SK-N-MC (cell line): ENCODE results near the gene ABCB9.

ENCODE experiments used
- EZH2 ChIP-seq: fragments of 200-600 bp; sonication (generic); IDR thresholded peaks from one replicate; pipeline ENCODE4 v1.6.1; 2017; ENCODE audit warnings: antibody characterized with exemption
- FOXP2 ChIP-seq: optimal IDR thresholded peaks from 2 replicates; pipeline ENCODE3; 2011; ENCODE audit warnings: mild to moderate bottlenecking, moderate library complexity; ENCODE audit not compliant: insufficient read depth; ENCODE audit errors: extremely low read length, control extremely low read depth
- POLR2AphosphoS5 ChIP-seq: IDR thresholded peaks from 2 replicates; pipeline ENCODE4 v1.6.1; 2012; ENCODE audit warnings: mild to moderate bottlenecking, low read depth, low read length, borderline replicate concordance

DNA sequence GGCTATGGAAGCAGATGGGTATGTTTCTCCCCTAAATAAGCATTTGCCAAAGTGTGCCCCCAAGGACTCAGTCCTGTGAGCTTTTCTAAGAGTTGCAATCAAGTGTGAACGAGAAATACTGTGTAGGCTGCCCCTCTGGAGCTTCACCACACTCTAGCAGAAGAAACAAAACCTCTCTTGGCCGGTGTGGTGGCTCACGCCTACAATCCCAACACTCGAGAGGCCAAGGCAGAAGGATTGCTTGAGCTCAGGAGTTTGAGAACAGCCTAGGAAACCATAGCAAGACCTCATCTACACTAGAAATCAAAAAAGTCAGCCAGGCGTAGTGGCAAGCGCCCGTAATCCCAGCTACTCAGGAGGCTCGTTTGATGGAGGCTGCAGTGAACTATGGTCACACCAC is 80.1 kb downstream of the ABCB9 start:
- TF ChIP-seq EZH2 (no peak), POLR2AphosphoS5 (no peak), FOXP2 (no peak)
